GM19455 (cell line): ENCODE data around the gene NEK10.

Experiments
- ATAC-seq: cut with Tn5 transposase; IDR thresholded peaks from one replicate; pipeline ENCODE4 v1.9.1; 2021; ENCODE audit not compliant: unreplicated experiment

NEK10 gene

GRCh38 chr3:27073912-27074311 is 295.3 kb downstream of the NEK10 start:
- ATAC-seq, result no peak

DNA sequence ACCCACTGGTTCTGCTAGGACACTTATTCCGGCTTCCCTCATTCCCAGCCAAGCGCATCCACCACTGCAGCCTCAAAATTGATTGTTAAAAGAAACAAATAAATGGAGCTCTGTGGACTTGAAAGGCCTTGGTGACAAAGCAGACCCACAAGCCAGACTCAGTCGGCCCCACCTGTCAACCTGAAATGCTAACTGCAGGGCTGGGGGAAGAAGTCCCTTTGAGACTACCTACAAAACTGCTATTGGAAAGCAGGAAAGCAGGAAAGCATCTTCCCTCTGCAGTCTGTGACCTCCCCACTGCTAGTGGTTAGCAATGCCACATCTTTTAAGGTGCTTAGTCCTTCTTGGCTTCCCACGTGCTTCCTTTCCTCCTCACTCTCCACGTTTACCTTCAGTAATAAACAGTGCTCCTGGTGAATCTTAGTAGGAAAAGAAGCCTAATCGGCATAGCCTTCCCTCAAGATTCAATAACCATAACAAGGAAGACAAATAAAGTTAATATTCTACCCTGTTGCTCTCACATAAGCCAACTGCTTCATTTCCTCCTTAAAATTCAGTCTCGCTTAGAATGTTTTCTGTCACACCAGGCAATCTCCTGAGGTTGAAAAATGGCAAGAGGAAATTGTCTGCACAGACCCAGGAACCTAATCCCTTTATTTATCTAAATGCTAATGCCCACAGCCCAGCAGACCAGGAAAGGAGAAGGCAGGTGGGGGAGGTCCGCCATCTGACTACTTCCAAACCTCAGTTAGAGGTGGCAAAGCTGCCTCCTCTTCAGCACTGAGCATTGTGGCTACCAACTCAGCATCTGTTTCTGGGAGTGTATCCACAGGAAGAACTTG is 296.2 kb downstream of the NEK10 start:
- no peak for ATAC-seq

- ATAC-seq, result no peak
These were observed 308.8 kb downstream of the NEK10 start for GRCh38 chr3:27060336-27060735.
